ENCODE results near the gene HABP4.

Gene HABP4, protein sequence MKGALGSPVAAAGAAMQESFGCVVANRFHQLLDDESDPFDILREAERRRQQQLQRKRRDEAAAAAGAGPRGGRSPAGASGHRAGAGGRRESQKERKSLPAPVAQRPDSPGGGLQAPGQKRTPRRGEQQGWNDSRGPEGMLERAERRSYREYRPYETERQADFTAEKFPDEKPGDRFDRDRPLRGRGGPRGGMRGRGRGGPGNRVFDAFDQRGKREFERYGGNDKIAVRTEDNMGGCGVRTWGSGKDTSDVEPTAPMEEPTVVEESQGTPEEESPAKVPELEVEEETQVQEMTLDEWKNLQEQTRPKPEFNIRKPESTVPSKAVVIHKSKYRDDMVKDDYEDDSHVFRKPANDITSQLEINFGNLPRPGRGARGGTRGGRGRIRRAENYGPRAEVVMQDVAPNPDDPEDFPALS

DNA sequence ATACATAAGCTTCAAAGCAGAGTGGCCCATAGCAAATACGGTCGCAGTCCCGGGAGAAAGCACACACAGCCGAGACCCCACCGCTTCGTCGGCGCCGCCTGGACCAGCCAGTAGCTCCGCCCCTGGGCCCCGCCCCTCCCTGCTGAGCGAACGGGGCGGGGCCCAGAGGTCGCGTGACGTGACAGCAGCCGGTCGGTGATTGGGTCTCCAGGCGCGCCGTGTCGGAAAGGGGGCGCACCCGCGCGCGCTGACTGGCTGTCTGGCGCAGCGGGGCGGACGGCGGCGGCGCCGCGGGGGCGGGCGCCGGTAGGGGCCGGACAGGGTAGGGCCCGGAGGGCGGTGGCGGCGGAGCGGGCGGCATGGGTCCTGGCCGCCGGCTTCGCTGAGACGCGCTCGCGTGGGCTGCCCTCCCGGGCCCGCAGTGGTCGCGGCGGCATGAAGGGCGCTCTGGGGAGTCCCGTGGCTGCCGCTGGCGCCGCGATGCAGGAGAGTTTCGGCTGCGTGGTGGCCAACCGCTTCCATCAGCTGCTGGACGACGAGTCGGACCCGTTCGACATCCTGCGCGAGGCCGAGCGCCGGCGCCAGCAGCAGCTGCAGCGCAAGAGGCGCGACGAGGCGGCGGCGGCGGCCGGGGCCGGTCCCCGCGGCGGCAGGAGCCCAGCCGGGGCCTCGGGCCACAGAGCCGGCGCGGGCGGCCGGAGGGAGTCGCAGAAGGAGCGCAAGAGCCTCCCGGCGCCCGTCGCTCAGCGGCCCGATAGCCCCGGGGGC, at the start of gene HABP4:
TSS of gene HABP4 (plus strand) at position 325 of the 768 bp plus-strand sequence. CDS start at position 436, 111 bp downstream.
- peak; percentile 87 for DNase-seq

DNA sequence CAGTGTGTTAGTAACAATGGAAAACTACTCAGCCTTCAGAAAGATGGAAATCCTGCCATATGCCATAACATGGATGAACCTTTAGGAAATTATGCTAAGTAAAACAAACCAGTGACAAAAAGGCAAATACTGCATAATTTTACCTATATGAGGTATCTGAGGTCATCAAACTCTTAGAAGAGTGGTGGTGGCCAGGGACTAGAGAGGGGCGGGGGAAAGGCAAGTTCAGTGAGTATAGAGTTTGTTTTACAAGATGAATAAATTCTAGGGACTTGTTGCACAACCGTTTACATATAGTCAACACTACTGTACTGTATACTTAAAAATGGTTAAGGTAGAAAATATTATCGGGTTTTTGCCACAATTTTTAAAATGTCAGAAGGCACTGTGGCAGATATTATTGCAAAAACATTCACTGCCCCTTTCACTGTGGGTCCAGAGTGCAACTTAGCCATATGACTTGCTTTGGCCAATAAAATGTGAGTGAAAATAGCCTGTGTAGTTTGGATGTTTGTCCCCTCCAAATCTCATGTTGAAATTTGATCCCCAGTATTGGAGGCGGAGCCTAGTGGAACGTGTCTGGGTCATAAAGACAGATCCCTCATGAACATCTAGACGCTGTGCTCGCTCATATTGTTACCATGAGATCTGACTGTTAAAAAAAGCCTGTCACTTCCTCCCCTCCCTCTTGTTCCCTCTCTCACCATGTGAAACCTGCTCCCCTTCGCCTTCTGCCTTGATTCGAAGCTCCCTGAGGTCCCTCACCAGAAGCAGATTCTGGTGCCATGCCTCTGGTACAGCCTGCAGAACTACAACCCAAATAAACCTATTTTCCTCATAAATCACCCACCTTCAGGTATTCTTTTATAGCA, 41.3 kb upstream of the HABP4 start:
- no peak for DNase-seq

DNA sequence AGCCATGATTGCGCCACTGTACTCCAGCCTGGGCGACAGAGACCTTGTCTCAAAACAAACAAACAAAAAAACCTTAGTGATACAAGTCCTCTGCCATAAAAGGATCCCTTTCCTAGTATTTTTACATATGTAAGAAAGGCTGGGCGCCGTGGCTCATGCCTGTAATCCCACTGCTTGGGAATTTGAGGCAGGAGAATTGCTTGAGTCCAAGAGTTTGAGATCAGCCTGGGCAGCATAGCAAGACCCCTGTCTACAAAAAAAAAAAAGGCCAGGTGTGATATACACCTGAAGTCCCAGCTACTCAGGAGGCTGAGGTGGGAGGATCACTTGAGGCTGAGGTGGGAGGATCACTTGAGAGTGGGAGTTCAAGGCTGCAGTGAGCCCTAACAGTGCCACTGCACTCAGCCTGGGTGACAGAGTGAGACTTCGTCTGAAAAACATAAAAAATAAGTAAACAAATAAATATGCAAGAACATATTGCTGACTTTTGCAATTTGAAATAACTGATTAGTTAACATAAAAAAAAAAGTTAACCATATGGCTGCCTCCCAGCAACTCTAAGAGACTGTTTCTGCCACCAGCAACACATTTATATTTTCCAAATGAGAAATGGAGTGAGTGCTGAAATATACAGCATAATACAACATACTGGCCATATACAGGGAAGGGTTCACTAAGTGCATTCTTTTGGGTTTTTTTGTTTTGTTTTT, 38.7 kb upstream of the HABP4 start:
- DNase-seq: no peak

DNA sequence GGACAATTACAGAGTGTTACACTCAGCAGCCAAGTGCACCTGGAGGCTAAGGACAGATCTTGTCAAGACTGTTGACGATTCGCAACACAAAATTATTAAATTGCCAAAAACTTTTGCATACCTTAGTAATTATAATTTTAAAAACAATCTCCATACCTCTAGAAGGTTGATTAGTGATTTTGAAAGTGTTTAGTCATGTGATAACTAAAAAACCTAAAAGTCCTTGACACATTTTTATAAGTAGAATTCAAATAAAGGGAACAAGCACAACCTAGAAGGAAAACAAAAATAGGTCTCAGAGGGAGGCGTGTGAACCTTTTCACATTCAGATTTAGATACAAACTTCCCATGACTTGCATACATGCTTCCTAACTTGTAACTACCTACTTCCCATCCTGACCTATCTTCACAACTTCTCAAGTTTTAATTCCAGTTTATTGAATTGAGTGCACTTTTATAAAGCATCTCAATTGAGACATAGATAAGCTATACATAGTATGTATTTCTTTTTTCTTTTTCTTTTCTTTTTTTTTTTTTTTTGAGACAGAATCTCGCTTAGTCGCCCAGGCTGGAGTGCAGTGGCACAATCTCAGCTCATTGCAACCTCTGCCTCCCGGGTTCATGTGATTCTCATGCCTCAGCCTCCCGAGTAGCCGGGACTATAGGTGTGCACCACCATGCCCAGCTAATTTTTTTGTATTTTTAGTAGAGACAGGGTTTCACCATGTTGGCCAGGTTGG, 37.6 kb upstream of the HABP4 start:
- DNase-seq: no peak

DNA sequence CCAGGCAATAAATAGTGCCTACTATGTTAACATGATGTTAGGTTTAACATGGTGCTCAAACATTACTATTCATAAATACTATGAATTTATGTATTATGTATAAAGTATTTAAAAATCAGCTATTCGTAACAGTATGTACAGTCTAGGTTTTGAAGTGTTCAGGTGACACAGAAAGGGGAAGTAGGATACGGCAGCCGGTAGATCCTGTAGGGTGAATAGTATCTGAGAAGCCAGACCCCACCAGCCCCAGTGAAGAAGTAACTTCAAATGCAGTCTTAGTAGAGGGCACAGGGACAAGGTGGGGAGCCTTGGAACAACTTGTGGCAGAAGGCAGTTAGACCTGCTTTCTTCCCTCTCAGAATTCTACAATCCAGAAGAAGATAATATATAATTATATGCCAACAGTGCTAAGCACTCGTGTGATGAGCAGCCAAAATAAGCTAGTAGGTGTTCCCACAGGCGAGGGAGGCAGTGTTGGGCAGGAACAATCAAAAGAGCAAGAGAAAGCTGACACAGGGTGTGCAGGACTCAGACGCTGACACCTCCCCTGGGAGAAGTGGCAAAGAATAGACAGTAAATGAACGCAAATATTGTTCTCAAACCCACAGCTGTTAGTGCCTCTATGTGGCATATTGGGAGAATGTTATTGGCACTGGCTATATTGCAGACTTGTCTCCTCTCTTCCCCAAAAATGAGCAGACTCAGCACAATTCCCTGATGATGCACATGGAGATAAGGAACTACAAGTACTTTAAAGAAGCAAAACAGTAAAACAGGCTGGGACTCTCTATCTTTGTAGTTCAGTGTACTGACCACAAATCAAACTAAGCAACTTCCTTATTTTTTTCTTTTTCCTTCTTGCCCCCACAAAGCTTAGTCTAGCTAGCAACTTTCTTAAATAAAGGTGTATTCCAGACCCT, 36.4 kb upstream of the HABP4 start:
- DNase-seq: peak; percentile 83

DNA sequence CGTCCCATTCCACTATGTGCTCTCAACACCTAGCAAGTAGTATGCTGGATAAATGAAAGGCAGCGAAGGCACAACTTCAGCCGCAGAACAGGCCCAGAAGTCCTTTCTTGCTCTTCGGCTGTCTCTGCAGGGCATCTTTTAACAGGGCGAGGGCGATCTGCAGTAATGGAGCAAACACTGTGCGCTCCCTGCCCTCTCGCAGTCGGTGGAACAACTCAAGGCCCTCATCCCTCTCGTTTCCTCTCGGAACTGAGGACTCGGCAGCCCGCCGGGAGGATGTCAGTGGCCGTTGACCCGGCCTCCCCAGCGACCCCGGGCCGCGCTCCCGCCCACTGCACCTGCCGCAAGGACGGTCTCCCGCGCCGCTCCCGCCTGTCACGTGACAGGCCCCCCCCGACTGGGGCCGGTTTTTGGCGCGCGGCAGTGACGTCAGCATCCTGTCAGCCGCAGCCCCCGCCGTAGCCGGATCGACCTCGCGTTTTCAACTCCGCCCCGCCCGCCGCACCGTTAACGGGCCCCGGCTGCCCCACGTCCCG, 32.9 kb upstream of the HABP4 start:
- DNase-seq: peak; percentile 75

DNA sequence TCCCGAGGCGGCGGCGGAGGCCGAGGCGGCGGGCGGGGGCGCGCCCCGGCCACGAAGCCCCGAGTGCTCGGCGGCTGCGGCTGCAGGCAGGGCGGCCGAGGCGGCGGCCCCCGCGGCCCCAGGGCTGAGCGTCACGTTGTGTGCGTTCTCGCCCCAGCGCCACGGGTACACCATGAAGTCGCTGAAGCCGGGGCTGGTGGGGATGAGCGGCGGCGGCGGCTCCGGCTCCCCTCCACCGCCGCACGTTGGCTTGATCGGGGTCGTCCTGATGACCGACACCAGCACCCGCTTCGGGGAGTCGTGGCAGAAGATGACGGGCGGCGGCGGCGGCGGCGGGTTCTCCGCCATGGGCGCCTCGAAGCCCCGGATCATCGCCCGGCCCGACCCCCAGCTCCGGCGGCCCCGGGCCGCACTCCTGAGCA, 32.3 kb upstream of the HABP4 start:
- no peak for DNase-seq

DNA sequence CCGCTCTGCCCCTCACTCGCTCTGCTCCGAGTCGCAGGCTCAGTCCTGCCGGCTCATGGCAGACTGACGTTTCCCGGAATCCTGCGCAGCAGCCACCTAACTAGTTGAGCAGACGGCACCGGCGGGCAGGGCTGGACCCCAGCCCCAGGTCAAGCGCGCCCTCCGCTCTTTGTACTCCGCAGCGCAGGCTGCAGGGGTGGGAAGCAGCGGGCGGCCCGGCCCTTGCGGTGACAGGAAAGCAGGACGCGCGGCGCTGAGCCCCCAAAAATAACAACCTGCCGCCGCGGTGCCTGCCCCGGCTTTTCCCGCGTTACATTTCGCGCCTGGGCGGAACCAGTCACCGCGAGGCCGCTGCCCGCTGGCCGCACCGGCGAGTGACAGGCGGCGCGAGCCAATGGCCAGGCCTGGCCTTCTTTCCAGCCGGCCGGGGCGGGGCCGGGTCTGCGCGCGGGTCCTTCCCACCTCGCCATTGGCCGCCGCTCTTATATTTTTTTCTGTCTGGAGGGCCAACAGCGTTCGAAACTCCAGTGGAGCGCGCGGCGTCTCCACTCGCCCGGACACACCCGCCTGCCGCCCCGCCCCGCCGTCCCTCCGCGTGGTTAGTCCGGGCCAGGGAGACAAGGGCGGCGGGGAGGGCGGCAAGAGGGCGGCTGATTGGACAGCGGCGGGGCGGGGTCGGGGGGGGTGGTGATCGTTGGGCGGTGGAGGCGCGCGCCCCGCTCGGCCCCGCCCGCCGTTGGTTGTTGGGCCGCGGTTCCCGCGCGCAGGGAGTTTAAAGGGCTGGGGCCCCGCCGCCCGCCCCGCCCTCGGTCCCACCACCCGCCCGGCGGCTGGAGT, 31.7 kb upstream of the HABP4 start, which contains the start of gene ZNF367:
TSS of gene ZNF367 (minus strand) at position 288 of the 837 bp plus-strand sequence. CDS start 338 bp downstream, outside the sequence.
- peak; percentile 96 for DNase-seq

DNA sequence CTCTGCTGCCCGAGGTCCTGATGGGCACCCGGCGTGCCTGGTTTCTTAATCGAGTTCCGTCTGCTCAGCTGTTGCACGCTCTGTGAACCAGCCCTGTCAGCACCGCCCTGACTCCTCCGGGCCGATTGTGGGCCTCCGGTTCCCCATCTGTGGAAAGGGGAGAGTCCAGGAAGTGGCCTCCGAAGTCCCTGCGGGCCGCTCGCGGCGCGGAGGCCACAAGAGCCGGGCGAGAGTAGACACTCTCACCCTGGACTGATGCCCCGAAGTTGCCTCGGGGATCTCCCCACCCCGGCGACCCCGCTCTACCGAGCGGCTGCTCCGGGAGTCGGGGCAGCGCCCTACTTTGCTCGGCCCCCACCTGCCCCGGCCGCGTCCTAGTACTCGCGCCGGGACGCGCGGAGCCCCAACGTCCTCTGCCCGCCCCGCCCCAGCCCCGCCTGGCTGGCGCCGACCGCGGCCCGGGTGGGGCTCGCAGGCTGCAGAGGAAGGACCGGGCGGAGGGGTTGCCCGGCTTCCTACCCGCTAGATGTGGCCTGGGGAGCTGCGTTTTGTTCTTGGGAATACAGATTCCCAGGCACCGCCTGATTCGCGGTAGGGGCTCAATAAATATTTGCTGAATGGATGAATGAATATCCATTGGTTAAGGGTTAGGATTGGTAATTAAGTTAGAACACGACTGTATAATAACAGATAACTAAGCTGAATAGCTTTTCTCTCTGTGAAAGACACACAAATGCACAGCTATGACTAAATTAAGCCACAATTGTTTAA, 30.9 kb upstream of the HABP4 start:
- peak; percentile 65 for DNase-seq

DNA sequence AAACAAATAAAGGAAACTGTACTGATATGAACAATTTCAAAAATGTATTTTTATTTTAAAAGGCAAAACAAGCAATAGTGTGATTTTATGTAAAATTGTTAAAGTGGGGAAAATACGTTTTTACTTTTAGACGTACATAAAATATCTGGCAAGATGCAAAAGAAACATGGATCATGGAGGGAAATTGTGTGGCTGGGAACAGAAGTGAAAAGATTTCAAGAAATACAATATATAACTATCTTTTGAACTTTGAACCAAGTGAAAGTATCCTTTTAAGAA, 30.3 kb upstream of the HABP4 start:
- no peak for DNase-seq

DNA sequence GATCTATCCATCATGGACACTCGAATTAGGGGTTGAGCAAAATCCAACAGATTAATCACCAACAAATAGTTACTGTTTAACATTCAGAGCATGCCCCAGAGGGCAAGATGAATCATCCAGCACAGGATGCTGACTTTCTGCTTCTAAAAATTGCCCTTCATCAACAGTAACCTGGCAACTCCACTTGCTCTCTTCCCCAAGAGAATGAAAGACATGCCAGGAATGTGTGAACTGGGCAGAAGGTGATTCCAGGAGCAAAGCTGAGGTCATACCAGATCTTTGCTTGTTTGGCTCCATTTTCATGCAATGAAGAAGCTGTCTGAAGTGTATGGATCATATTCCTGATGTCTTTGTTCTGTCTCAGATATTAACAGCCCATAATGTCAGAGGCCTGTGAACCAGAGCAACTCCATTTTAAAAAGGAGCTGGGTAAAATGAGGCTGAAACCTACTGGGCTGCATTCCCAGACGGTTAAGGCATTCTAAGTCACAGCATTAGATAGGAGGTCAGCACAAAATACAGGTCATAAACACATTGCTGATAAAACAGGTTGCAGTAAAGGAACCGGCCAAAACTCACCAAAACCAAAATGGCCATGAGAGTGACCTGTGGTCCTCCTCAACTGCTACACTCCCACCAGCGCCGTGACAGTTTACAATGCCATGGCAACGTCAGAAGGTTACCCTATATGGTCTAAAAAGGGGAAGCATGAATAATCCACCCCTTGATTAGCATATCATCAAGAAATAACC, 29.3 kb upstream of the HABP4 start:
- DNase-seq: peak; percentile 76

DNA sequence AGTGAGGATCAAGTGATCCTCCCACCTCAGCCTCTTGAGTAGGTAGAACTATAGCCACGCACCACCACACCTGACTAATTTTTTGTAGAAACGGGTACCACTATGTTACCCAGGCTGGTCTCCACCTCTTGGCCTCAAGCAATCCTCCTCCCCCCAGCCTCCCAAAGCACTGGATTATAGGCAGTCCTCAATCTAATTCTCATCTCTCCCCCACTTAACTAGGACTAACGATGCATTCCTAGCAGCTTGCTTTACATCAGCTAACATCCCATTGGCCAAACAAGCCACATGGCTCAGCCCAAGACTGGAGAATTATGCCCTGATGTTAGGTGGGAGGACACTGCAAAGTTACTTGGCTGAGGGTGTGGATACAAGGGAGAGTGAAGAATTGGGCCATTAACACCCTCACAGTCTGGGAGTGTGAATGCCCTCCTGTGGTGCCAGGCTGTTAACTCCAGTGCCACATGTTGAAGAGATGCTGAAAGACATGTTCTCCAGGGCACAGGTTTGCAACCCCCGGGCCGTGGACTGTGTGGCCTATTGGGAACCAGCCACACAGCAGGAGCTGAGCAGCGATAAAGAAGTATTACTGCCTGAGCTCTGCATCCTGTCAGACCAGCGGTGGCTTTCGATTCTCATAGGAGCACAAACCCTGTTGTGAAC, 26.5 kb upstream of the HABP4 start:
- no peak for DNase-seq

DNA sequence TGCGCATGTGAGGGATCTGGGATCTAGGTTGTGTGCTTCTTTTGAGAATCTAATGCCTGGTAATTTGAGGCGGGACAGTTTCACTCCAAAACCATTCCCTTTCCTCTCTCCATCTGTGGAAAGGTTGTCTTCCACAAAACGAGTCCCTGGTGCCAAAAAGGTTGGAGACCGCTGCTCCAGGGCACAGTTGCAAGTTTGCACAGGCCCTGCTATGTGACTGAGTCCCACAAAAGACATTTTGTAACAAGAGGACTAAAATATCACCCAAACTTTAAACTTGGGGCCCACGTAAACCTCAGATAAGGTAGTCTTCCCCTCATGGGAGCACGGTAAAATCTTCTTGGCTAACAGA, 26.0 kb upstream of the HABP4 start:
- DNase-seq: no peak

DNA sequence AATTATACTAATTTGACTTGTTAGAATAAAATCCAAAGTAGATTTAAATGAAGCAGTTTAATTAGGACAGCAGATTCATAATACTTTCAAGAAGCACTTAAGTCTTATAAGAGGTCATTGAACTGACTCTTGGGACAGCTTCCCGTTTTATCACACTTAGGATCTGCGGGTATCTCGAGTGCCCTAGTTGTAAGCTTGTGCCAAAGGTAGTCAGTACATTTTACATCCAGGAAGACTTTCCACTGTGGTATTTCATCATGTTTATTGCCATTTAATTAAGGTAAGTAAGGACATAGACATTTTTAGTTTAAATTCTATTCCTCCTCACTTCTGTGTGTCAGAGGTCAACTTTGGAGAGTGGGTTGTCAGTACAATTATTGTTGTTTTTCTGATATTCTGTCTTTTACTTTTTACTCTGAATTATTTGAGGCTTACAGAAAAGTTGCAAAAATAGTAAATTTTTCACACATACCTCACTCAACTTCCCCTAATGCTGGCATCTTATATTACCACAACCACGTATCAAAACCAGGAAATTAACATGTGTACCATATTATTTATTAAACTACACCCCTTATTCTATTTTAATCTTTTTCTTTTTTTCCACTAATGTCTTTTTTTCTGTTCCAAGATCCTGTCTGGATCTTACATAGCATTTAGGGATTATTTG, 24.3 kb upstream of the HABP4 start:
- no peak for DNase-seq

DNA sequence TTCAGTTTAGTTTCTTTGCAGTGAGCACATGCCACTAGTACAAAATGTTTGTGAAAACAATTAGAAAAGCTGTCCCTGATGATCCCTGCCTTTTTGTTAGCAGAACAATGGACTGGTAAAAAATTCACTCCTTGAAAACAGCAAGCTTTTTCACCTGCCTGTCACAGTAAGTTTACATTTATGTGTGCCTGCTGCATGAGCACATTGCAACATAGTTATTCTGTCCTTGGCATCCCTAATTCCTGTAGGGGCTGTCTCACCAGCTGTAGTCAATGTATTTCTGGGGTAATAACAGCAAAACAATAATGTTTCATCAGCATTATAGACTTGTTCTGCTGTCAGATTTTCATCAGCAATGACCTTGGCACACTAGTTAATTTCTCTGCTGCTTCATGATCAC, 20.2 kb upstream of the HABP4 start:
- DNase-seq: no peak

DNA sequence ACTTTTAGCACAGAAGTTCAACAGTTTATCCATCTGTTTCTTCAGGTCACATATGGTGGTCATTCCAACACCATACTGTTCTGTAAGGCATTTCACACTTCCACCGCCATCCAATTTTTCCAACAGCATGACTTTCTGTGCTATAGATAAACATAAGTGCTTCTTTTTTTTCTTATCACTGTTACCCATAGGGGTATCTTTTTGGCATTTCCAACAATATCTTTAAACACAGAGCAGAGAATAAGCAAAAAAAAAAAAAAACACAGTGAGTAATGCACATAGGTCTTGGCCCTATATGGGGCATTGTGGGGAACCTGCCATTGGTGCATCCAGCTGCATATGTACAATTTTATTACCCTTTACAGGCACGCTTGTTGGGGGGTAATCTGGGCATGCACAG, 19.6 kb upstream of the HABP4 start:
- DNase-seq: no peak

DNA sequence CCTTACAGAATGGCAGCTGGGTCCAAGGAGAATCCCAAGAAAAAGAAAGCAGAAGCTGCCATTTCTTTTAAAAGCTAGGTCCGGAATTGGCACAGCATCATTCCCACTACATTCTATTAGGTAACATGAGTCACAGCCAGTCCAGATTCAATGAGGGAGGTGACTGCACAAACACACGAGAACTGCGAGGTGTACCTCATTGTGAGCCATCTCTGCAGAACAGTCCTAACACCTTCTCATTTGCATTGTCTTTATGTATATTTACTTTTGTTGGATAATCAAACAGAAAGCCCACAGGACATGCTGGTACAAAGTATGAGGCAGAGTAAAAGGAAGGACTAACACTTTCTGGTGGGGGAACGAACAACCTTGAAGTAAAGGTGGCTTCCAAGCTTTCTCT, 14.6 kb upstream of the HABP4 start:
- DNase-seq: no peak
